Superior temporal gyrus (tissue), 1 donor: Measurements from ENCODE around the gene TMEM132C.

Experiments used
- DNase-seq: peaks from one replicate; pipeline ENCODE4 v3.0.0-alpha.2; 2016; ENCODE audit errors: extremely low spot score

Gene TMEM132C

GRCh38 chr12:128288357-128288756, 21.4 kb downstream of the TMEM132C start:
- DNase-seq = no peak

- no peak for DNase-seq
Observed at GRCh38 chr12:128288896-128289295, 21.9 kb downstream of the TMEM132C start.

- DNase-seq = no peak
Observed at GRCh38 chr12:128290938-128291337, 24.0 kb downstream of the TMEM132C start.

GRCh38 chr12:128298091-128298748, 31.2 kb downstream of the TMEM132C start:
- no peak for DNase-seq

GRCh38 chr12:128305336-128305892, 38.4 kb downstream of the TMEM132C start:
- no peak for DNase-seq

GRCh38 chr12:128307791-128308190, 40.8 kb downstream of the TMEM132C start:
- DNase-seq = no peak

- no peak for DNase-seq
Observed at GRCh38 chr12:128312661-128313060, 45.7 kb downstream of the TMEM132C start.

- DNase-seq = no peak
Observed at GRCh38 chr12:128313931-128314330, 47.0 kb downstream of the TMEM132C start.

GRCh38 chr12:128314611-128315010, 47.6 kb downstream of the TMEM132C start:
- DNase-seq = no peak

- DNase-seq = no peak
Observed at GRCh38 chr12:128316078-128316477, 49.1 kb downstream of the TMEM132C start.

GRCh38 chr12:128316973-128317526, 50.1 kb downstream of the TMEM132C start:
- DNase-seq = no peak

- no peak for DNase-seq
Observed at GRCh38 chr12:128318341-128318740, 51.4 kb downstream of the TMEM132C start.

- DNase-seq = no peak
Observed at GRCh38 chr12:128318946-128319345, 52.0 kb downstream of the TMEM132C start.

- DNase-seq = no peak
Observed at GRCh38 chr12:128322341-128322740, 55.4 kb downstream of the TMEM132C start.

GRCh38 chr12:128323145-128323920, 56.4 kb downstream of the TMEM132C start:
- DNase-seq = no peak

- DNase-seq = no peak
Observed at GRCh38 chr12:128325646-128326045, 58.7 kb downstream of the TMEM132C start.

- DNase-seq = no peak
Observed at GRCh38 chr12:128326406-128326805, 59.4 kb downstream of the TMEM132C start.

GRCh38 chr12:128328961-128329360, 62.0 kb downstream of the TMEM132C start:
- no peak for DNase-seq

GRCh38 chr12:128336204-128337070, 69.5 kb downstream of the TMEM132C start:
- no peak for DNase-seq

- DNase-seq = no peak
Observed at GRCh38 chr12:128337071-128337345, 70.0 kb downstream of the TMEM132C start.

- no peak for DNase-seq
Observed at GRCh38 chr12:128337431-128338170, 70.6 kb downstream of the TMEM132C start.
